HG03460 (cell line): ENCODE data around the gene BLCAP.

Experiments used
- ATAC-seq: cut with Tn5 transposase; IDR thresholded peaks from one replicate; pipeline ENCODE4 v1.9.1; 2021; ENCODE audit not compliant: unreplicated experiment

Gene BLCAP

GRCh38 chr20:37518059-37518458 lies 9.6 kb downstream of the BLCAP start:
- ATAC-seq: no peak

- no peak for ATAC-seq
Measured at GRCh38 chr20:37516811-37517750, 10.6 kb downstream of the BLCAP start.

GRCh38 chr20:37515876-37516275 lies 11.8 kb downstream of the BLCAP start:
- ATAC-seq: no peak

- ATAC-seq: no peak
Measured at GRCh38 chr20:37513779-37514359, 13.8 kb downstream of the BLCAP start.

GRCh38 chr20:37511610-37512275 lies 15.9 kb downstream of the BLCAP start:
- ATAC-seq: no peak

GRCh38 chr20:37510226-37510625 lies 17.4 kb downstream of the BLCAP start:
- no peak for ATAC-seq

- ATAC-seq: no peak
Measured at GRCh38 chr20:37506152-37506725, 21.4 kb downstream of the BLCAP start.

GRCh38 chr20:37505263-37506151 lies 22.2 kb downstream of the BLCAP start:
- ATAC-seq: no peak

- ATAC-seq: no peak
Measured at GRCh38 chr20:37504404-37505096, 23.1 kb downstream of the BLCAP start.

- no peak for ATAC-seq
Measured at GRCh38 chr20:37503256-37503927, 24.3 kb downstream of the BLCAP start.

GRCh38 chr20:37502654-37503053 lies 25.0 kb downstream of the BLCAP start:
- no peak for ATAC-seq

GRCh38 chr20:37501940-37502339 lies 25.7 kb downstream of the BLCAP start:
- ATAC-seq: no peak

GRCh38 chr20:37500311-37500710 lies 27.4 kb downstream of the BLCAP start:
- no peak for ATAC-seq

- no peak for ATAC-seq
Measured at GRCh38 chr20:37498066-37498665, 29.5 kb downstream of the BLCAP start.

GRCh38 chr20:37494796-37495195 lies 32.9 kb downstream of the BLCAP start:
- ATAC-seq: no peak

GRCh38 chr20:37494301-37494700 lies 33.4 kb downstream of the BLCAP start:
- ATAC-seq: no peak

- no peak for ATAC-seq
Measured at GRCh38 chr20:37492945-37493344, 34.7 kb downstream of the BLCAP start.

GRCh38 chr20:37492096-37492625 lies 35.5 kb downstream of the BLCAP start:
- ATAC-seq: no peak
